Ascending aorta (tissue), 2 donors: ENCODE data around the gene TIGD4. TPM values are rescaled to one million over a fixed set of nuclear protein-coding genes. Genes with fewer than 3 reads are reported as not detected.
A peak's percentile ranks its signal among the peaks of the same experiment; 100 is the strongest.

Source experiments
- DNase-seq, 2 donors: peaks; one replicate each; pipeline ENCODE4 v3.0.0-alpha.2; 2019; ENCODE audit warnings: low spot score in 2 of 2
- H3K27ac ChIP-seq, 2 donors: fragments of 200-600 bp; sonication (generic); one replicate each; pipeline ENCODE4 v1.5.1; 2016 to 2017; ENCODE audit warnings: mild to moderate bottlenecking in 1 of 2
- H3K27me3 ChIP-seq: fragments of 200-600 bp; sonication (generic); one replicate; pipeline ENCODE4 v1.5.1; 2017
- H3K36me3 ChIP-seq, 2 donors: fragments of 200-600 bp; sonication (generic); one replicate each; pipeline ENCODE4 v1.5.1; 2016
- H3K4me1 ChIP-seq, 2 donors: fragments of 200-600 bp; sonication (generic); one replicate each; pipeline ENCODE4 v1.5.1; 2016 to 2017; ENCODE audit warnings: mild to moderate bottlenecking in 1 of 2
- H3K4me3 ChIP-seq, 2 donors: fragments of 200-600 bp; sonication (generic); one replicate each; pipeline ENCODE4 v1.5.1; 2016 to 2017; ENCODE audit warnings: mild to moderate bottlenecking in 1 of 2
- H3K9me3 ChIP-seq, 2 donors: fragments of 200-600 bp; sonication (generic); one replicate each; pipeline ENCODE4 v1.5.1; 2016
- CTCF ChIP-seq, 3 experiments: fragments of 200-600 bp in 2 of 3; fragments of 450-650 bp in 1 of 3; sonication (generic) in 2 of 3; IDR thresholded peaks; one replicate each; pipeline ENCODE4 v1.5.1; 2016 to 2019; ENCODE audit warnings: antibody characterized with exemption in 3 of 3, mild to moderate bottlenecking in 1 of 3, moderate library complexity in 1 of 3
- intact Hi-C: fragments of 100-400 bp; cut with DNase I; formaldehyde crosslinking; loops from one replicate; pipeline ENCODE4 v1.15.1; 2023
- total RNA-seq: library from RNA; depleted of rRNA; stranded (reverse); fragments of >200 nt; gene quantifications from one replicate; pipeline ENCODE4 v1.1.0, GENCODE V29; 2016

Gene TIGD4
- not detected for total RNA-seq

- peak in 1 of 3 experiments; percentile 32 for TF ChIP-seq CTCF (IDR thresholded peaks at IDR 0.05)
- no peaks in the 10 kb centered on the region for H3K36me3 ChIP-seq
- no peaks in the 10 kb centered on the region for H3K9me3 ChIP-seq
- H3K27ac ChIP-seq = peak within 1 kb of the TSS; percentile 84 to 88
- H3K27me3 ChIP-seq = no peaks in the 10 kb centered on the region
- H3K4me1 ChIP-seq = peaks cover 0 to 6% of the 10 kb centered on the region in 2 donors
- peak within 1 kb of the TSS; percentile 79 to 81 for H3K4me3 ChIP-seq
- DNase-seq = peak; percentile 86 to 99
- intact Hi-C loops = loop anchor here (1.0 to 10.0 kb wide), 8 partner anchors 243 to 1773 kb away; partner anchors contain the start of genes FBXW7, GATB, PLRG1 and RPS3A
Observed at GRCh38 chr4:152779513-152780266, at the start of gene TIGD4, which contains the start of gene ARFIP1. TSS of gene TIGD4 (minus strand) at chr4:152779730. CDS start at chr4:152771004, 8,726 bp downstream. TSS of gene ARFIP1 (plus strand) at chr4:152779954. CDS start at chr4:152829634, 49,680 bp downstream.

- no peaks in the 10 kb centered on the region for H3K4me1 ChIP-seq
- DNase-seq = no peak
- H3K27me3 ChIP-seq = no peaks in the 10 kb centered on the region
- H3K9me3 ChIP-seq = peaks cover 0 to 39% of the 10 kb centered on the region in 2 donors
- intact Hi-C loops = no loop called here
- no peak overlapping the region for H3K27ac ChIP-seq
- no peak for TF ChIP-seq CTCF (IDR thresholded peaks at IDR 0.05)
- H3K36me3 ChIP-seq = peaks cover 0 to 20% of the 10 kb centered on the region in 2 donors
- H3K4me3 ChIP-seq = no peak overlapping the region
Observed at GRCh38 chr4:152828122-152828521, 48.6 kb upstream of the TIGD4 start.

GRCh38 chr4:152825336-152825735 is 45.8 kb upstream of the TIGD4 start:
- DNase-seq = no peak
- H3K36me3 ChIP-seq = no peaks in the 10 kb centered on the region
- H3K27ac ChIP-seq = no peak overlapping the region
- no peaks in the 10 kb centered on the region for H3K4me1 ChIP-seq
- H3K4me3 ChIP-seq = no peak overlapping the region
- TF ChIP-seq CTCF (IDR thresholded peaks at IDR 0.05) = no peak
- H3K9me3 ChIP-seq = peaks cover 0 to 49% of the 10 kb centered on the region in 2 donors
- H3K27me3 ChIP-seq = no peaks in the 10 kb centered on the region
- intact Hi-C loops = no loop called here

GRCh38 chr4:152824561-152824960 is 45.0 kb upstream of the TIGD4 start:
- Histone ChIP-seq H3K4me1 (no peaks in the 10 kb centered on the region), H3K9me3 (peaks cover 0 to 49% of the 10 kb centered on the region in 2 donors), H3K4me3 (no peak overlapping the region), H3K36me3 (peaks cover 0 to 3% of the 10 kb centered on the region in 2 donors), H3K27me3 (no peaks in the 10 kb centered on the region), H3K27ac (no peak overlapping the region)
- DNase-seq = no peak
- no peak for TF ChIP-seq CTCF (IDR thresholded peaks at IDR 0.05)
- intact Hi-C loops = no loop called here

GRCh38 chr4:152822323-152822722 is 42.8 kb upstream of the TIGD4 start:
- TF ChIP-seq CTCF (IDR thresholded peaks at IDR 0.05) = no peak
- H3K4me3 ChIP-seq = no peak overlapping the region
- DNase-seq = no peak
- intact Hi-C loops = no loop called here
- peaks cover 3 to 15% of the 10 kb centered on the region in 2 donors for H3K36me3 ChIP-seq
- no peak overlapping the region for H3K27ac ChIP-seq
- H3K4me1 ChIP-seq = no peaks in the 10 kb centered on the region
- peaks cover 0 to 43% of the 10 kb centered on the region in 2 donors for H3K9me3 ChIP-seq
- H3K27me3 ChIP-seq = no peaks in the 10 kb centered on the region
